ENCODE measurements around the gene CARMIL3. TPM values are rescaled to one million over a fixed set of nuclear protein-coding genes. Genes with fewer than 3 reads are reported as not detected.
A peak's percentile ranks its signal among the peaks of the same experiment; 100 is the strongest.

Gene CARMIL3
- total RNA-seq, 1 donor from 2014 or later = 2.0 TPM

DNA sequence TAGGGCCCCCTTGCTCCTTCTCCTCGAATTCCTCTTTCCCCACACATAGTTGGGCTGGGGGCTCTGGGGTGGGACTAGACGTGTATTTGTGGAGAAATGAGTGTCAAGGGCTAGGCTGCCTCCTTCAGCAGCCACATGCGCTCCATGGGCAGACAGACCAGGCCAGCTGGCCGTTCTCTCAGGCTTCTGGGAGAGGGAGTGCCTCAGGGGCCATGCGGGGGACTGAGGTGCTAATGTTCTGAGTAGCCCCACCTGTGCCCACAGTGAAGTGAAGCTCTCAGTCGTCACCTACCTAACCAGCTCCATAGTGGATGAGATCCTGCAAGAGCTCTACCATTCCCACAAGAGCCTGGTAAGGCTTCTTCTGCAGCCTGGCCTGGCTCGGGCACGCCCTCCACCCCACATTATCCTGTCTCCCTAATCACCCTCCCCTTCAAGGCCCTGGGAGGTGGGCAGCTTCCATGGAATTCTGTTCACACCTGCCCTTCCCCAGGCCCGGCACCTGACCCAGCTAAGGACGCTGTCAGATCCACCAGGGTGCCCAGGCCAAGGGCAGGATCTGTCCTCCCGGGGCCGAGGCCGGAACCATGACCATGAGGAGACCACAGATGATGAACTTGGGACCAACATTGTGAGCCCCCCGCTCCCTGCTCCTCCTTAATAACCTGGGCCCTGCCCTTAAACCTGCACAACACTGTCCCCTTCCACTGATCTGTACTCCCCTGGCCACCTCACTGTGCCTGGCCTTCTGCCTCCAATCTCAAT, 10.6 kb downstream of the CARMIL3 start:
- no peak for ATAC-seq
- DNase-seq (ENCODE audit: low spot score) = no peak

DNA sequence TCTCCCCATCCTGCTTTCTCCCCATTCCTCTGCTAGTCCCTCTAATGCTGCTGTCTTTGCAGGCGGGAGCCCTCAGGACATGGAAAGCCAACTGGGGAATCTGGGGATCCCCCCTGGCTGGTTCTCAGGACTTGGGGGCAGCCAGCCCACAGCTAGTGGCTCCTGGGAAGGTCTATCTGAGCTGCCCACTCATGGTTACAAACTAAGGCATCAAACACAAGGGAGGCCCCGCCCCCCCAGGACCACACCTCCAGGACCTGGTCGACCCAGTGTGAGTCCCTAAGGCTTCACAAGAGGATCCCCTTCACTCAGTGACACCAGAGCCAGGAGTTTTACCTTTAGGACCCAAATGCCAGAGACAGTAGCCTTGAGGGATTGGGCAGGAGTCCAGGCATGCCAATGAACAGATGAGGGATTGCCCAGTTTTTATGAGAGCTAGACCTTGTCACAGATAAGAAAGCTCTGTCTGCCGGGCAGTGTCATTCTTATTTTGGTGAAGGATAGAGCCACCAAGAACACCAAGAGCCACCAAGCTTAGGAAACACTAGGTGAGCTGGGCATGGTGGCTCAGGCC, 11.5 kb downstream of the CARMIL3 start:
- DNase-seq (ENCODE audit: low spot score) (no peak), ATAC-seq (no peak)

- peak; percentile 65 for DNase-seq (ENCODE audit: low spot score)
- peak; percentile 24 for ATAC-seq
Observed at GRCh38 chr14:24064091-24064795, 12.4 kb downstream of the CARMIL3 start.

GRCh38 chr14:24064856-24065255, 13.0 kb downstream of the CARMIL3 start:
- ATAC-seq (no peak), DNase-seq (ENCODE audit: low spot score) (no peak)

- DNase-seq (ENCODE audit: low spot score) (no peak), ATAC-seq (no peak)
Observed at GRCh38 chr14:24065408-24065807, 13.6 kb downstream of the CARMIL3 start.

DNA sequence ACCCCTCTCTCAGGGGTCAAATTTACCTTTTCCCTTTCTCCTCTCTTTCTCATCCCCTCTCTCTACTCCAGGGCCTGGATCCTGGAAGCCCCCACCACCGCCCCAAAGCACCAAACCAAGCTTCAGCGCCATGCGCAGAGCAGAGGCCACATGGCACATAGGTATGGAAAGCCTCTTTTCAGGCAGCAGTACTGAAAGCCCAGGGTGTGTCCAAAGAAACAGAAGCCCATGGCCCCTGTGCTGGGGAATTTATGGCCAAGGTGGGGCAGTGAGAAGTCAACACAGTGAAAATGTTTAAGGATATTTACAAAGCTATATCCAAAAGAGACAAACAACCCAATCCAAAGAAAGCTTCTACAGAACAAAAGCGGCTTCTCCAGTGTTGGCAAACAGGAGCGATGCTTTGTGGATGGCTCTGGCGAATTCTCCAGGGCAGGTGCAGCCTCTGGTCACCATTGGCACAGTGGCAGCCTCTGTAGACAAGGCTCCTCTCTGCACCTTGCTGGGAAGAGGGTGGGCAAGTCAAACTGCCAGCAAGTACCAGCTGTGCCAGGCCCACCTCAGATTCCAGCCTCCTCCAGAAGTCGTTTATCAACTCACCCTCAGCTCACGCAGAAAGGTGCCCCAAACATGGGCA, 14.8 kb downstream of the CARMIL3 start:
- ATAC-seq = peak; percentile 0

DNA sequence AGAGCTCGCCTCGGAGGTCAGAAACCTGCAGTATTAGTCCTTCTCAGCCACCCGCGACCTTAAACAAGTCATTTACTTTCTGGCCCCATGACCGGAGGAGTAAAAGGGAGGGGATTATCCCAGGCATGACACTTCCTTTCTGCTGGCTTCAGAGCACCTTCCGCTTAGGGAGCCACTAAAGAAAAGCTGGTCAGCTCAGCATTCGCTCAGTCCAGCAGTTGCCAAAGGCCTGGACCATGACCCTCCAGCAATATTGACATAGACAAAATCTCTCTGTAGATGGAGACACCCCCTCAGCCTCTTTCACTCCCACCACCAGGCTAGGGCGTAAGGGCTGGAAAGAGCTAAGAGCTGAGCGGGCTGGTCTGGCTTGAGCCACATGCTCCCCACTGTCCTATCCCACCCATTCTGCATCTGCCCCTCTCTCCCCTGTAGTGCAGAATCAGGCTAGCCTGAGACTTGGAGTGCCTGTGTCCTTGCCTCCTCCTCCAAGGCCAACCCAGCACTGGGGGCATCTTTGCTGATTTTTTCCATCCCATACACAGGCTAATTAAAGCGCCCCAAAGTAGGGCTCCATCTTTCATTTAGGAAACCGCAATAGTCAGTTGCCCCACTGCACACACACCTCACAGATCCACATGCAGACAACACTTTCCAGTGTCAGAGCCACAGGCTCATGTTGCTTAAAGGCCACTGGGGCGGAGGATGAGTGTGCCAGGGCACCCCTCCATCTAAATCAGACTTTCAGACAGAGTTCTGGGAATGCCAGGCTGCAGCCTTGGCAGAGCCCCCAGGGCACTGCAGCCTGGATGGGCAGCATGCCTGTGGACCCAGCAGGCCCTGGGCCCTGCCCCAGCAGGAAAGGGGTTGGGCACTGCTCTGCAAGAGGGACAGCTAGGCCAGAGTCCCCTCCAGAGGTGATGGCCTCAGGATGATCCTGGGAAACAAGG, 15.6 kb downstream of the CARMIL3 start:
- peak; percentile 90 for DNase-seq (ENCODE audit: low spot score)
- peak; percentile 73 for ATAC-seq

More for the DNA sequence above, 14.8 kb downstream of the CARMIL3 start:
- no peak for DNase-seq (ENCODE audit: low spot score)

DNA sequence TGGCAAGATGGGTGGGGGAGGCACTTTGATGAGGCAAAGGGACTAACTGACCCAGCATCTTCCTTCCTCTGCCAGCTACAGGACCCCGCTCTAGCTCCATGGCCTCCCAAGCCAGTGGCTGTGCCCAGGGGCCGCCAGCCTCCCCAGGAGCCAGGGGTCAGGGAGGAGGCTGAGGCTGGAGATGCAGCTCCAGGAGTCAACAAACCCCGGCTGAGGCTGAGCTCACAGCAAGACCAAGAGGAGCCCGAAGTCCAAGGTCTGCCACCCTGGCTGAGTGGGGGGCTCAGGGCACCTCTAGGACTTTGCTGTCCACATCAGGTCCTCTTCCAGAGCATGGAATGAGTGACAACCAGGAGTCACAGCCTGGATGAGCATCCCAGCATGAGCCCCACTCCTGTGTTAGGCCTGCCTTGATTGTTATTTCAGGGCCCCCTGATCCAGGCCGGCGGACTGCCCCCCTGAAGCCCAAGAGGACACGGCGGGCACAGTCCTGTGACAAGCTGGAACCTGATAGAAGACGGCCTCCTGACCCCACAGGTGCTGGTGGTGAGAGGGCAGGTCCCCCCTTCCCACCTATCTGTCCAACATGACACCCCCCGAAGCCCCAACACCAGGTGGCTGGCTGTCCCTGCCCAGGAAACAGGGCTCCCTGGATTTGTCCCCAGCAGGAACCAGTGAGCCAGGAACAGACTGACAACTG, 17.1 kb downstream of the CARMIL3 start:
- DNase-seq (ENCODE audit: low spot score) (no peak), ATAC-seq (no peak)

DNA sequence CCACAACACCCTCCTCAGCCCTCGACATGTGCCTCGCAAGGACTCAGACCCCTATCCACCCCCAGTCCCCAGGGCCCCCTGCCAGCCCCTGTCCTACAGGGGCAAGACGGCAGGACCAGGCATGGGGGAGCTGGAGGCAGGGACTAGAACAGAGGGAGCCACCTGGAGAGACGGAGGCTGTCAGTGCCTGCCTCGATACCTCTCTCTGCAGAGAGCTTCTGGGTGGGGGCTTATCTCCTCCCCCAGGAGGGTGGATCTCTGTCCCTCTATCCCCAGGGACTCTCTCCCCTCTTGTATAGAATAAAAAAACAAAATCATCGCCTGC, 17.6 kb downstream of the CARMIL3 start:
- no peak for DNase-seq (ENCODE audit: low spot score)
- no peak for ATAC-seq

- DNase-seq (ENCODE audit: low spot score) (no peak), ATAC-seq (no peak)
Observed at GRCh38 chr14:24070285-24071143, 18.7 kb downstream of the CARMIL3 start.

DNA sequence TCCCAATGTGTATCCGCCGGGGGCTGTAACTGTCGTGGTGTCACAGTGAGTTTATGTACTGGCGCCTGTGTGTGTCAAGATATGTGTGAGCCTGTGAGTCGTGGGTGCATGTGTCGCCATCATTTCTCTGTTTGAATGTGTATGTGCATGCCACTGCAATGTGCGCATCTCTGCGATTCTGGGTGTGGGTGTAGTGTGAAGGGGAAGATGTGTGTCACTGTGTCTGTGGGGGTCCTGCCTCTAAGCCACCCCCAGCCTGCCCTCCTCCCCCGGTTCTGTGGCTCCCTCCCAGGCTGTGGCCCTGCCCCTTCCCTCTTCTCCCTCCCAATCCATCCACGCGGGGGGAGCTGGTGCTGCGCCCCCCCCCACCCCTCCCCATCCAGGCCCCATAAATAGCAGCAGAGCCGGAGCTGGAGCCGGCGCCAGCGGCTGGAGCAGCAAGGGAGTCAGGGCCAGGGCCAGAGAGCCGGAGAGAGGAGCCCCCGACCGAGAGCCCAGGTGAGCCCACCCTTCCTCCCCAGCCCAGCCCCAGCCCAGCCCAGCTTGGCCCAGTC, 19.4 kb downstream of the CARMIL3 start, which contains the start of gene CPNE6:
Gene CPNE6 (plus strand): TSS at position 419 of the 554 bp plus-strand sequence. CDS start 1,375 bp downstream, outside the sequence.
- no peak for ATAC-seq
- DNase-seq (ENCODE audit: low spot score) = no peak

DNA sequence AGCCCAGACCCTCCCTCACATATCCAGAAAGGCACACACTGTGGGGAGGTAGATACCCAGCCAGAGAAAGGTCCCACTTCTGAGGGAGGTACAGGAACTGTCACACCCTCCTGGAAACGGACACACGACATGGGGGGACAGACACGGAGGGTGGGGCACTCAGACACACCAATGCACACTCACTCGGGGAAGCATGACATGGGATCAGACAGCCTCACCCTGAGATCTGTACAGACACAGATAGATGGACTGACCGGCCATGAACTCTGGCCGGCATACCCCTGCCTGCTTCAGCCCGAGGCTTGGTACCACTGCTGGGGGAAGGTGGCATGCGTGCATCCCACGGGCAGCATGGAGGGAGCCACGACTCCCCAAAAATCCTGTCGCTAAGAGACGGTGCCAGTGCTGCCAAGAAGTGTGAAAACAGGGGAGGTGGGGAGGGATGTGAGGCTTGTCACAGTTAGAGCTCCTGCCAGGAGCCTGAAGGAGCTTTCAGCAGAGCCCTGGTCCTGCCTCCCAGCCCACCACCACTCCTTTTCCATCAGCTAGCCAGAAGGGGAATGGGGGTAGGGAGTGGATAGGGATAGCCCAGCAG, 20.1 kb downstream of the CARMIL3 start:
- DNase-seq (ENCODE audit: low spot score) = no peak
- no peak for ATAC-seq

- ATAC-seq (peak; percentile 51), DNase-seq (ENCODE audit: low spot score) (peak; percentile 85)
Observed at GRCh38 chr14:24072436-24072835, 20.6 kb downstream of the CARMIL3 start.

- peak; percentile 8 for ATAC-seq
- DNase-seq (ENCODE audit: low spot score) = no peak
Observed at GRCh38 chr14:24072881-24073877, 21.4 kb downstream of the CARMIL3 start.

- peak; percentile 79 for ATAC-seq
- peak; percentile 89 for DNase-seq (ENCODE audit: low spot score)
Observed at GRCh38 chr14:24074625-24075484, 23.0 kb downstream of the CARMIL3 start.

Measured in left lobe of liver (tissue), 2 donors.